HG03354 (cell line): ENCODE data around the gene P3H3.
"Not testable (repeated sequence)": the region's sequence is repeated elsewhere in the genome, so short reads cannot be mapped to it uniquely, and the experiment has no call there.

ENCODE experiments used
- ATAC-seq: cut with Tn5 transposase; IDR thresholded peaks from one replicate; pipeline ENCODE4 v1.9.1; 2021; ENCODE audit warnings: mild to moderate bottlenecking; ENCODE audit not compliant: unreplicated experiment, poor library complexity, severe bottlenecking

Gene P3H3

GRCh38 chr12:6874015-6874368 lies 45.8 kb downstream of the P3H3 start:
- not testable (repeated sequence) for ATAC-seq

GRCh38 chr12:6879824-6880223 lies 51.6 kb downstream of the P3H3 start:
- ATAC-seq = not testable (repeated sequence)

GRCh38 chr12:6883252-6883651 lies 55.0 kb downstream of the P3H3 start:
- no peak for ATAC-seq

- no peak for ATAC-seq
Observed at GRCh38 chr12:6883683-6884082, 55.5 kb downstream of the P3H3 start.

- no peak for ATAC-seq
Observed at GRCh38 chr12:6884539-6884938, 56.3 kb downstream of the P3H3 start.

GRCh38 chr12:6886206-6886999 lies 58.2 kb downstream of the P3H3 start:
- ATAC-seq = not testable (repeated sequence)

GRCh38 chr12:6887460-6887859 lies 59.3 kb downstream of the P3H3 start:
- no peak for ATAC-seq

- ATAC-seq = no peak
Observed at GRCh38 chr12:6888360-6888759, 60.2 kb downstream of the P3H3 start.

- not testable (repeated sequence) for ATAC-seq
Observed at GRCh38 chr12:6888794-6889193, 60.6 kb downstream of the P3H3 start.
